HepG2 (cell line): ENCODE data around the gene TMTC2.

Experiments
- CTCF ChIP-seq: sonication (generic); formaldehyde crosslinking; IDR thresholded peaks from 2 replicates; pipeline ENCODE4 v1.5.0; 2020; ENCODE audit warnings: mild to moderate bottlenecking, missing genetic modification reagents, moderate library complexity
- EEA1 ChIP-seq: sonication (generic); formaldehyde crosslinking; IDR thresholded peaks from 2 replicates; pipeline ENCODE4 v1.5.1; 2020; ENCODE audit warnings: mild to moderate bottlenecking, missing genetic modification reagents, borderline replicate concordance
- EZH2 ChIP-seq: conservative IDR thresholded peaks from 2 replicates; pipeline ENCODE4 v1.6.1; 2012; ENCODE audit warnings: mild to moderate bottlenecking, low read depth, low read length, moderate library complexity
- FOXJ3 ChIP-seq: sonication (generic); formaldehyde crosslinking; IDR thresholded peaks from 2 replicates; pipeline ENCODE4 v1.4.0; 2020; ENCODE audit warnings: missing genetic modification reagents, mild to moderate bottlenecking, borderline replicate concordance
- FOXK1 ChIP-seq: sonication (generic); formaldehyde crosslinking; IDR thresholded peaks from 2 replicates; pipeline ENCODE4 v1.4.0; 2020; ENCODE audit warnings: low read depth, missing genetic modification reagents, borderline replicate concordance
- KDM1A ChIP-seq: IDR thresholded peaks from 2 replicates; pipeline ENCODE4 v1.6.1; 2016; ENCODE audit warnings: missing compliant biosample characterization
- NR1H2 ChIP-seq: sonication (generic); formaldehyde crosslinking; IDR thresholded peaks from 2 replicates; pipeline ENCODE4 v1.8.1; 2022; ENCODE audit warnings: low read depth, missing genetic modification reagents, borderline replicate concordance
- SRSF1 ChIP-seq: fragments of 200-400 bp; formaldehyde crosslinking; optimal IDR thresholded peaks from 2 replicates; pipeline ENCODE3; 2017; ENCODE audit warnings: mild to moderate bottlenecking, low read depth, low read length, moderate library complexity
- SRY ChIP-seq: sonication (generic); formaldehyde crosslinking; IDR thresholded peaks from 2 replicates; pipeline ENCODE4 v1.8.0; 2022; ENCODE audit warnings: mild to moderate bottlenecking, missing genetic modification reagents
- YY1 ChIP-seq: IDR thresholded peaks from 2 replicates; pipeline ENCODE4 v1.6.1; 2011; ENCODE audit warnings: low read length, low read depth, moderate library complexity, mild to moderate bottlenecking; ENCODE audit not compliant: insufficient read depth, insufficient replicate concordance
- ZBTB42 ChIP-seq: sonication (generic); formaldehyde crosslinking; IDR thresholded peaks from 2 replicates; pipeline ENCODE4 v1.5.0; 2020; ENCODE audit warnings: mild to moderate bottlenecking, missing genetic modification reagents
- ZNF34 ChIP-seq: sonication (generic); formaldehyde crosslinking; IDR thresholded peaks from 2 replicates; pipeline ENCODE4 v1.4.0; 2020; ENCODE audit warnings: mild to moderate bottlenecking, missing genetic modification reagents, borderline replicate concordance
- ZNF619 ChIP-seq: sonication (generic); formaldehyde crosslinking; IDR thresholded peaks from 2 replicates; pipeline ENCODE4 v1.4.0; 2020; ENCODE audit warnings: mild to moderate bottlenecking, missing genetic modification reagents

GRCh38 chr12:82645414-82645813, 41.3 kb upstream of the TMTC2 start:
- TF ChIP-seq EZH2, result no peak
- TF ChIP-seq ZNF619 (CRISPR knock-in tag), result no peak
- no peak for TF ChIP-seq NR1H2
- TF ChIP-seq EEA1, result no peak
- no peak for TF ChIP-seq SRY (CRISPR knock-in tag)
- no peak for TF ChIP-seq FOXK1 (CRISPR knock-in tag)
- no peak for TF ChIP-seq ZNF34 (CRISPR knock-in tag)
- no peak for TF ChIP-seq YY1
- TF ChIP-seq ZBTB42 (CRISPR knock-in tag), result no peak
- no peak for TF ChIP-seq KDM1A (CRISPR knock-in tag)
- TF ChIP-seq SRSF1, result no peak
- TF ChIP-seq FOXJ3 (CRISPR knock-in tag), result no peak
- TF ChIP-seq CTCF (CRISPR knock-in tag), result no peak
